ENCODE data around the gene GALNTL6.

DNA sequence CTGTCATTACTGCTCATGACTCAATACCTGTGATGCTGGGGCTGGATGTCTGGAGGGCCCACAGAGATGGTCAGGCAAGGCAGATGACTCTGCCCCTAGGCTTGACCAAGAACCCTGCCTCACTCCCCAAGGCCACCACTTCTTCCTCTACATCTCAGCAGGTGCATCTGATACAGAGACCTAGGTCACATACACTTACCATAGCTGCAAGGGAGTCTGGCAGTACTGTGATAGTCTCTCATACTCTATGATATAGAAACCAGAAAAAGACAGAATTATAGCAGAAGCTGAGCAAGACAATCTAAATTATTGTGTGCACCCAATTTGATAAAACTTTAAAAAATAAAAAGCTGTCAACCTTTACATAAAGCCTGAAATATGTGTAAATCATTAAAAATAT, 878.3 kb downstream of the GALNTL6 start:
- TF ChIP-seq, protein P1, sequence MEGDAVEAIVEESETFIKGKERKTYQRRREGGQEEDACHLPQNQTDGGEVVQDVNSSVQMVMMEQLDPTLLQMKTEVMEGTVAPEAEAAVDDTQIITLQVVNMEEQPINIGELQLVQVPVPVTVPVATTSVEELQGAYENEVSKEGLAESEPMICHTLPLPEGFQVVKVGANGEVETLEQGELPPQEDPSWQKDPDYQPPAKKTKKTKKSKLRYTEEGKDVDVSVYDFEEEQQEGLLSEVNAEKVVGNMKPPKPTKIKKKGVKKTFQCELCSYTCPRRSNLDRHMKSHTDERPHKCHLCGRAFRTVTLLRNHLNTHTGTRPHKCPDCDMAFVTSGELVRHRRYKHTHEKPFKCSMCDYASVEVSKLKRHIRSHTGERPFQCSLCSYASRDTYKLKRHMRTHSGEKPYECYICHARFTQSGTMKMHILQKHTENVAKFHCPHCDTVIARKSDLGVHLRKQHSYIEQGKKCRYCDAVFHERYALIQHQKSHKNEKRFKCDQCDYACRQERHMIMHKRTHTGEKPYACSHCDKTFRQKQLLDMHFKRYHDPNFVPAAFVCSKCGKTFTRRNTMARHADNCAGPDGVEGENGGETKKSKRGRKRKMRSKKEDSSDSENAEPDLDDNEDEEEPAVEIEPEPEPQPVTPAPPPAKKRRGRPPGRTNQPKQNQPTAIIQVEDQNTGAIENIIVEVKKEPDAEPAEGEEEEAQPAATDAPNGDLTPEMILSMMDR (IDR thresholded peaks at IDR 0.05): no peak
- TF ChIP-seq POLR2A (IDR thresholded peaks at IDR 0.05): no peak

All from lower leg skin (tissue), 3 donors.